Measurements from ENCODE around the gene SIGLEC1. TPM values are rescaled to one million over a fixed set of nuclear protein-coding genes. Genes with fewer than 3 reads are reported as not detected.

SIGLEC1 gene
- total and polyA plus RNA-seq, 2 of the 4 experiments (the other 2 are of a cell fraction) = not detected

DNA sequence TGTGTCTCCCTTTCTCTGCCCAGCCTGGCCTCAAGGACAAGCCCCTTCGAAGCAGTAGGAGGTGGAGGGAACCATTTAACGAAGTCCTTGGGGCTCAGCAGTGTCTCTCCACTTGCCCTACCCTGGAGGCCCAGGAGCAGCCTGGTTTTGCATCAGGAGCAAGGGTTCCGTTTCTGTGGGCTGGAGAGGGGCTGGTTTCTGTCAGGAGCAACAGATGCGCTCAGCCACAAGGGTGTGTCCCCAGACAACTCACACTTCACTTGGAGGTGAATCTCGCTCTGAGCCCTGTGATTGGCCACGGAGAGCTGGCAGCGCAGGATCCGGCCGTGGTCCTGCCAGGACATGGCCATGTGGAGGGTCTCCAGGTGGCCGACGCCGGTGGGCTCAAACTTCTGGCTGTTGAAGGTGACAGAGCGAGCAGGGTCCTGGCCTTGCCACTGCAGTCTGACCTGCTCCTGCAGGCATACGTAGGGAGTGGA is 6.9 kb downstream of the SIGLEC1 start:
- H4K5ac ChIP-seq (ENCODE audit: low read depth, low read length) = no peak overlapping the region
- H4K20me1 ChIP-seq (ENCODE audit: insufficient read depth, low read length) = no peaks in the 10 kb centered on the region
- H3K23ac ChIP-seq (ENCODE audit: low read depth, low read length) = no peak overlapping the region
- intact Hi-C loops (cut with micrococcal nuclease) = no loop called here
- no peaks in the 10 kb centered on the region for H3K36me3 ChIP-seq (ENCODE audit: control insufficient read depth, insufficient read depth, low read length)
- H2AK5ac ChIP-seq (ENCODE audit: low read depth, low read length) = no peak overlapping the region
- DNase-seq (no peak), ATAC-seq (ENCODE audit: low read depth) (no peak)
- WGBS, 2 experiments (ENCODE audit: extremely low coverage in 2 of 2, insufficient read length in 1 of 2) = 92% methylated on average over 5 of the region's 14 CpGs; no CpG with 5 or more reads in 1 of the 2 experiments
- no peak overlapping the region for H3K4me2 ChIP-seq (ENCODE audit: low read depth, low read length)
- no peaks in the 10 kb centered on the region for H3K79me1 ChIP-seq (ENCODE audit: low read depth in 1 of 2, low read length in 2 of 2)
- H2BK20ac ChIP-seq (ENCODE audit: low read depth, low read length) = no peak overlapping the region
- H4K8ac ChIP-seq (ENCODE audit: low read depth in 2 of 2, low read length in 2 of 2) = no peak overlapping the region
- dilution Hi-C loops (cut with HindIII; ENCODE audit: low sequenced_read_pairs, unreplicated experiment) = no loop called here
- H3K9ac ChIP-seq (ENCODE audit: low read depth, low read length) = no peak overlapping the region
- TF ChIP-seq MAFK (IDR thresholded peaks at IDR 0.05; ENCODE audit: low read depth, low read length) = no peak
- no peak for TF ChIP-seq MXI1 (IDR thresholded peaks at IDR 0.05; ENCODE audit: borderline replicate concordance, low read depth, low read length)
- no peak for TF ChIP-seq BHLHE40 (IDR thresholded peaks at IDR 0.05; ENCODE audit: low read depth, low read length)
- no peak for TF ChIP-seq CEBPB (IDR thresholded peaks at IDR 0.05; ENCODE audit: low read depth, low read length)
- TF ChIP-seq POLR2A (IDR thresholded peaks at IDR 0.05; ENCODE audit: low read depth, low read length) = no peak
- TF ChIP-seq, protein P1, sequence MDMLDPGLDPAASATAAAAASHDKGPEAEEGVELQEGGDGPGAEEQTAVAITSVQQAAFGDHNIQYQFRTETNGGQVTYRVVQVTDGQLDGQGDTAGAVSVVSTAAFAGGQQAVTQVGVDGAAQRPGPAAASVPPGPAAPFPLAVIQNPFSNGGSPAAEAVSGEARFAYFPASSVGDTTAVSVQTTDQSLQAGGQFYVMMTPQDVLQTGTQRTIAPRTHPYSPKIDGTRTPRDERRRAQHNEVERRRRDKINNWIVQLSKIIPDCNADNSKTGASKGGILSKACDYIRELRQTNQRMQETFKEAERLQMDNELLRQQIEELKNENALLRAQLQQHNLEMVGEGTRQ (IDR thresholded peaks at IDR 0.05; ENCODE audit: low read depth, low read length) = no peak
- no peak for TF ChIP-seq FOS (IDR thresholded peaks at IDR 0.05; ENCODE audit: low read depth, low read length)
- TF ChIP-seq MAZ (IDR thresholded peaks at IDR 0.05; ENCODE audit: borderline replicate concordance, low read depth, low read length) = no peak
- TF ChIP-seq, protein P2, sequence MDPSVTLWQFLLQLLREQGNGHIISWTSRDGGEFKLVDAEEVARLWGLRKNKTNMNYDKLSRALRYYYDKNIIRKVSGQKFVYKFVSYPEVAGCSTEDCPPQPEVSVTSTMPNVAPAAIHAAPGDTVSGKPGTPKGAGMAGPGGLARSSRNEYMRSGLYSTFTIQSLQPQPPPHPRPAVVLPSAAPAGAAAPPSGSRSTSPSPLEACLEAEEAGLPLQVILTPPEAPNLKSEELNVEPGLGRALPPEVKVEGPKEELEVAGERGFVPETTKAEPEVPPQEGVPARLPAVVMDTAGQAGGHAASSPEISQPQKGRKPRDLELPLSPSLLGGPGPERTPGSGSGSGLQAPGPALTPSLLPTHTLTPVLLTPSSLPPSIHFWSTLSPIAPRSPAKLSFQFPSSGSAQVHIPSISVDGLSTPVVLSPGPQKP (IDR thresholded peaks at IDR 0.05; ENCODE audit: borderline replicate concordance, low read depth, low read length) = no peak
- no peak for TF ChIP-seq NFE2L2 (IDR thresholded peaks at IDR 0.05; ENCODE audit: low read depth, low read length)
- no peak for TF ChIP-seq RAD21 (IDR thresholded peaks at IDR 0.05; ENCODE audit: low read length)
- TF ChIP-seq CHD1 (IDR thresholded peaks at IDR 0.05; ENCODE audit: low read depth, low read length) = no peak
- TF ChIP-seq SMC3 (IDR thresholded peaks at IDR 0.05; ENCODE audit: low read depth, low read length) = no peak
- no peak for TF ChIP-seq RFX5 (IDR thresholded peaks at IDR 0.05; ENCODE audit: low read depth, low read length)
- TF ChIP-seq, protein P3, sequence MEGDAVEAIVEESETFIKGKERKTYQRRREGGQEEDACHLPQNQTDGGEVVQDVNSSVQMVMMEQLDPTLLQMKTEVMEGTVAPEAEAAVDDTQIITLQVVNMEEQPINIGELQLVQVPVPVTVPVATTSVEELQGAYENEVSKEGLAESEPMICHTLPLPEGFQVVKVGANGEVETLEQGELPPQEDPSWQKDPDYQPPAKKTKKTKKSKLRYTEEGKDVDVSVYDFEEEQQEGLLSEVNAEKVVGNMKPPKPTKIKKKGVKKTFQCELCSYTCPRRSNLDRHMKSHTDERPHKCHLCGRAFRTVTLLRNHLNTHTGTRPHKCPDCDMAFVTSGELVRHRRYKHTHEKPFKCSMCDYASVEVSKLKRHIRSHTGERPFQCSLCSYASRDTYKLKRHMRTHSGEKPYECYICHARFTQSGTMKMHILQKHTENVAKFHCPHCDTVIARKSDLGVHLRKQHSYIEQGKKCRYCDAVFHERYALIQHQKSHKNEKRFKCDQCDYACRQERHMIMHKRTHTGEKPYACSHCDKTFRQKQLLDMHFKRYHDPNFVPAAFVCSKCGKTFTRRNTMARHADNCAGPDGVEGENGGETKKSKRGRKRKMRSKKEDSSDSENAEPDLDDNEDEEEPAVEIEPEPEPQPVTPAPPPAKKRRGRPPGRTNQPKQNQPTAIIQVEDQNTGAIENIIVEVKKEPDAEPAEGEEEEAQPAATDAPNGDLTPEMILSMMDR (conservative IDR thresholded peaks at IDR 0.05; ENCODE audit: low read depth, low read length) = no peak
- no peak for TF ChIP-seq RCOR1 (IDR thresholded peaks at IDR 0.05; ENCODE audit: insufficient replicate concordance, low read length)
- no peak overlapping the region for H3K14ac ChIP-seq (replicated peaks; ENCODE audit: low read depth, low read length)
- CTCF ChIA-PET = no interaction called here
- no peak overlapping the region for H4K91ac ChIP-seq (ENCODE audit: insufficient read depth, low read depth, low read length)
- no peak overlapping the region for H2AFZ ChIP-seq (replicated peaks; ENCODE audit: low read length, poor library complexity)
- in situ Hi-C loops (cut with MboI; ENCODE audit: low sequenced_read_pairs) = no loop called here
- H2BK120ac ChIP-seq (ENCODE audit: low read depth, low read length) = no peak overlapping the region
- H3K18ac ChIP-seq (ENCODE audit: low read depth, low read length) = no peak overlapping the region
- H3K56ac ChIP-seq (ENCODE audit: extremely low read depth, insufficient read depth, low read length) = no peak overlapping the region
- no peak overlapping the region for H2BK5ac ChIP-seq (ENCODE audit: low read depth, low read length, poor library complexity, severe bottlenecking)
- no peaks in the 10 kb centered on the region for H3K9me1 ChIP-seq (ENCODE audit: insufficient read depth, low read length)
- no peak overlapping the region for H2AK9ac ChIP-seq (replicated peaks; ENCODE audit: low read depth, low read length, poor library complexity)
- no peak overlapping the region for H3K4me3 ChIP-seq (ENCODE audit: insufficient read depth, low read depth, low read length)
- H3K9me3 ChIP-seq (ENCODE audit: control insufficient read depth, insufficient read depth, low read length) = peaks cover 2% of the 10 kb centered on the region; the same call in 1 of the 2 replicates
- no peak overlapping the region for H3K27ac ChIP-seq (ENCODE audit: insufficient read depth, low read length)
- POLR2A ChIA-PET (ENCODE audit: unreplicated experiment) = no interaction called here
- H2BK15ac ChIP-seq (ENCODE audit: low read depth, low read length) = no peak overlapping the region
- no TSS peak for BruUV-seq (replicated peaks)
- H3K4me1 ChIP-seq (ENCODE audit: control insufficient read depth, insufficient read depth, low read length) = no peaks in the 10 kb centered on the region
- H3K27me3 ChIP-seq (ENCODE audit: control insufficient read depth, insufficient read depth, low read length) = peaks cover 41% of the 10 kb centered on the region
- no peak overlapping the region for H3K4ac ChIP-seq (ENCODE audit: low read depth, low read length)

All from IMR-90 (cell line).